Right lobe of liver (tissue), 6 donors: ENCODE data around the gene GRIA4. TPM values are rescaled to one million over a fixed set of nuclear protein-coding genes. Genes with fewer than 3 reads are reported as not detected.

Experiments used
- ATAC-seq, 4 donors: fragments of 200-7000 bp; cut with Tn5 transposase; one replicate each; pipeline ENCODE4 v1.9.1; 2020; ENCODE audit warnings: mild to moderate bottlenecking in 4 of 4, moderate library complexity in 4 of 4
- DNase-seq, 3 donors: peaks; one replicate each; pipeline ENCODE4 v3.0.0-alpha.2; 2020
- H3K27ac ChIP-seq, 3 donors: fragments of 200-600 bp; one replicate each; pipeline ENCODE4 v1.8.0; 2022
- H3K27me3 ChIP-seq, 2 donors: fragments of 200-600 bp; one replicate each; pipeline ENCODE4 v1.8.0; 2022
- H3K36me3 ChIP-seq, 4 donors: fragments of 200-600 bp; sonication (generic) in 1 of 4; one replicate each; pipeline versions ENCODE4 v1.5.1 to v1.8.0; 2017 to 2022; ENCODE audit warnings: control low read depth in 1 of 4
- H3K4me1 ChIP-seq, 4 donors: fragments of 200-600 bp; sonication (generic) in 1 of 4; one replicate each; pipeline versions ENCODE4 v1.5.1 to v1.8.0; 2017 to 2022; ENCODE audit warnings: control low read depth in 1 of 4
- H3K4me3 ChIP-seq, 3 donors: fragments of 200-600 bp; one replicate each; pipeline ENCODE4 v1.8.0; 2022
- H3K9me3 ChIP-seq, 4 donors: fragments of 200-600 bp; sonication (generic) in 1 of 4; one replicate each; pipeline versions ENCODE4 v1.5.1 to v1.8.0; 2017 to 2022; ENCODE audit warnings: control low read depth in 1 of 4
- CTCF ChIP-seq, 4 donors: fragments of 200-600 bp in 3 of 4; fragments of 450-650 bp in 1 of 4; IDR thresholded peaks; one replicate each; pipeline versions ENCODE4 v1.5.1 to v1.8.0; 2016 to 2022; ENCODE audit warnings: antibody characterized with exemption in 4 of 4, mild to moderate bottlenecking in 2 of 4
- POLR2A ChIP-seq: fragments of 450-650 bp; IDR thresholded peaks from one replicate; pipeline ENCODE4 v1.6.1; 2017; ENCODE audit warnings: antibody characterized with exemption, mild to moderate bottlenecking
- WGBS: methylation state at CpG from one replicate; pipeline ENCODE4 v1.1.6; 2018; ENCODE audit warnings: low coverage, low lambda C conversion rate; ENCODE audit not compliant: insufficient coverage; ENCODE audit errors: missing lambda C conversion rate; 5-methylcytosine and 5-hydroxymethylcytosine counted together
- intact Hi-C, 2 donors: fragments of 100-400 bp; cut with DNase I; formaldehyde crosslinking; loops; one replicate each; pipeline versions ENCODE4 v1.11.2 to v1.14.1; 2022
- total RNA-seq, 6 experiments: library from RNA; depleted of rRNA in 2 of 6; stranded (reverse); fragments of >200 nt in 2 of 6; fragmentation: NEBNext Ultra II Directional in 3 of 6; extraction: Animal tissue kit (Norgen Biotek cat#: 25700) in 3 of 6; gene quantifications; one replicate each; pipeline versions ENCODE4 v1.1.0 to v1.2.4, GENCODE V29; 2016 to 2023
- donor health status: DM: no; HTN: yes; CAD: no.
- donor health status: DM: no; HTN: no; CAD: no.
- donor health status: DM: no; HTN: no; CAD: no.
- donor health status: DM: no; HTN: yes; CAD: no.
- donor health status: DM: no; HTN: yes; CAD: no.

Gene GRIA4
- total RNA-seq, 6 experiments from 2014 or later: 0.24 TPM; not detected in 5

DNA sequence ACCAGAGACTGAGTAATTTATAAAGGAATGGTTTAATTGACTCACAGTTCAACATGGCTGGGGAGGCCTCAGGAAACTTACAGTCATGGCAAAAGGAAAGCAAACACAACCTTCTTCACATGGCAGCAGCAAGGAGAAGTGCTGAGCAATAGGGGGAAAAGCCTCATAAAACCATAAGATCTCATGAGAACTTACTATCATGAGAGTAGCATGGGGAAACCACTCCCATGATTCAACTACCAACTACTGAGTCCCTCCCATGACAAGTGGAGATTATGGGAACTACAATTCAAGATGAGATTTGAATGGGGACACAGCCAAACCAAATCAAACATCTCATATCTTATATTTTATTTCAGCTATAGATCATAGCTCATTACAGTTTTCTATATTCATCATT lies 33.0 kb downstream of the GRIA4 start:
- intact Hi-C loops: no loop called here
- no peak for TF ChIP-seq POLR2A
- TF ChIP-seq CTCF (IDR thresholded peaks at IDR 0.05): no peak

DNA sequence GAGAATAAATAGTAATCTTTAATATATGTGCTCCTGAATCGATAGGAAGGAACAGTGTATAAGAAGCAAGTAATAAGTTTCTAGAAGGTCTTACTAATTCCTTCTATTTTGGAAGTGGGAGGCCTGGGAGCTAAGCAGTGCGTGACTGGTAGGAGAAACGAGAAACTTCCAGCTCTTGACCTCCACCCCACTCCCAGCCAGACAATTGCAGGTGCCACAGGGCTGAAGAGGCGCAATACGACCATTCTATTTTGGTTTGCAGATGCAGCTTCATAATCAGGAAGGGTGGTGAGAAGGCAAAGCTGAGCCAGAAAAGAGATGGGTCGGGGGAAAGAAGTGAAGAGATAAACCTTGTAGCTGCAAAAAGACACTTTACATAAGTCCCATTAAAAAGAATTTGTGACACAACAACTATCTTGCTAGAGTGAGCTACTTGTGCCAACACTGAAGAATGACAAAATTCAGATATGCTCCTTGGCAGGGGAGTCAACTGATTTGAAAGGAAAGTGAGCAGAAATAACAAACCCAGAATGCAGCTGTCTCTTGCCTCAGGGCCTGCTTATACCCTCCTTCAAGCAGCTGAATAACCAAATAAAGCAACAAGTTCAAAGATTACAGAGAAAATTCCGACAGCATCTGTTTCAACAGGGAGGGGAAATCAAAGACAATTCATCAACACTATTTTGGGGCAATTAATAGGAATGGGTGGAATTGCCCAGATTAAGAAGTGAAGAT lies 35.1 kb downstream of the GRIA4 start:
- no peaks in the 10 kb centered on the region for H3K9me3 ChIP-seq
- no peaks in the 10 kb centered on the region for H3K36me3 ChIP-seq
- H3K4me1 ChIP-seq: no peaks in the 10 kb centered on the region
- H3K4me3 ChIP-seq: no peak overlapping the region
- H3K27ac ChIP-seq: no peak overlapping the region
- H3K27me3 ChIP-seq: no peaks in the 10 kb centered on the region
- DNase-seq (no peak), ATAC-seq (no peak)
- TF ChIP-seq POLR2A (no peak), CTCF (IDR thresholded peaks at IDR 0.05) (no peak)
- 43% methylated on average over 7 of the region's 7 CpGs for WGBS
- intact Hi-C loops: no loop called here

More for the DNA sequence above, 33.0 kb downstream of the GRIA4 start:
- Histone ChIP-seq H3K4me3 (no peak overlapping the region), H3K36me3 (no peaks in the 10 kb centered on the region), H3K9me3 (no peaks in the 10 kb centered on the region), H3K4me1 (no peaks in the 10 kb centered on the region), H3K27ac (no peak overlapping the region), H3K27me3 (no peaks in the 10 kb centered on the region)
- DNase-seq (no peak), ATAC-seq (no peak)

DNA sequence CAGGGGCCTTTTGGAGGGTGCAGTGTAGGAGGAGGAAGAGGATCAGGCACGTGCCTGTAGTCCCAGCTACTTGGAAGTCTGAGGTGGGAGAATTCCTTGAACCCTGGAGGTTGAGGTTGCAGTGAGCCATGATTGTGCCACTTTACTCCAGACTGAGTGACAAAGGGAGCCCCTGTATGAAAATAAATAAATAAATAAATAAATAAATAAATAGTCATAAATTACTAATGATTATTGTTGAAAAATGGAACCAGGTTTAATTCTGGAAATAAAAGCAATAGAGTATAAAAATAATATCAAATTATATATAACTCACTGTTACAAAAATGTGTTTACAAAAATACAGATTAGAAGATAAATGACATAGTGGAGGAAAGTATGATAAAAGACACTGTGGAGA lies 37.9 kb downstream of the GRIA4 start:
- H3K4me1 ChIP-seq: no peaks in the 10 kb centered on the region
- TF ChIP-seq POLR2A (no peak), CTCF (IDR thresholded peaks at IDR 0.05) (no peak)
- intact Hi-C loops: no loop called here
- 56% methylated on average over 1 of the region's 1 CpG for WGBS
- DNase-seq (no peak), ATAC-seq (no peak)
- no peak overlapping the region for H3K27ac ChIP-seq
- H3K4me3 ChIP-seq: no peak overlapping the region
- H3K27me3 ChIP-seq: no peaks in the 10 kb centered on the region
- no peaks in the 10 kb centered on the region for H3K9me3 ChIP-seq
- no peaks in the 10 kb centered on the region for H3K36me3 ChIP-seq

- 64% methylated on average over 4 of the region's 4 CpGs for WGBS
- no peaks in the 10 kb centered on the region for H3K27me3 ChIP-seq
- no peaks in the 10 kb centered on the region for H3K4me1 ChIP-seq
- H3K27ac ChIP-seq: no peak overlapping the region
- ATAC-seq (no peak), DNase-seq (no peak)
- no peak for TF ChIP-seq CTCF (IDR thresholded peaks at IDR 0.05)
- no peak for TF ChIP-seq POLR2A
- H3K4me3 ChIP-seq: no peak overlapping the region
- no peaks in the 10 kb centered on the region for H3K36me3 ChIP-seq
- intact Hi-C loops: no loop called here
- no peaks in the 10 kb centered on the region for H3K9me3 ChIP-seq
Measured at GRCh38 chr11:105648762-105649161, 38.9 kb downstream of the GRIA4 start.

DNA sequence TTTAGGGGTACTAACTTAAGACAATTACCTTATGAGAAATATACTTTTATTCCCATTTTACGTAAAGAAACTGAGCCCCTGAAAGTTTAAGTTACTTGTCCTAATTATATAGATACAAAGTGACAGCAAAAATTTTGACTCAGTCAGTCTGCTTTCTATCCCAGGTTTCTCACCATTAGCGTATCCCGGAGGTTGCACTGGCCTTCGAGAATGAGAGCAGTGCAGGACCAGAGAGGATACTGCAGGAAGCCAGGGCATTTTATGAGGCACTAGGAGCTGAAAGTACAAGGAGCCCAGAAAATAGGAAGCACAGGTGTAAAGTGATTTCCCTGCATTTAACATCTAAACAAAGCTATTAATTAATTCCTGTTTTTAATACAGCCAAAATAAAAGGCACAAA lies 55.4 kb downstream of the GRIA4 start:
- Histone ChIP-seq H3K4me3 (no peak overlapping the region), H3K27me3 (no peaks in the 10 kb centered on the region), H3K27ac (no peak overlapping the region), H3K9me3 (no peaks in the 10 kb centered on the region), H3K36me3 (no peaks in the 10 kb centered on the region), H3K4me1 (no peaks in the 10 kb centered on the region)
- DNase-seq (no peak), ATAC-seq (no peak)
- TF ChIP-seq POLR2A (no peak), CTCF (IDR thresholded peaks at IDR 0.05) (no peak)
- WGBS: 66% methylated on average over 4 of the region's 4 CpGs
- intact Hi-C loops: no loop called here
